Suppressor macrophage treated with lipopolysaccharide for 1 hour (primary cell): ENCODE measurements around the gene TMEM14A.
"Not testable (repeated sequence)": the region's sequence is repeated elsewhere in the genome, so short reads cannot be mapped to it uniquely, and the experiment has no call there.

Experiments used
- DNase-seq, 3 donors: peaks; one replicate each; pipeline ENCODE4 v3.0.0-alpha.2; 2020 to 2022

Gene TMEM14A

DNA sequence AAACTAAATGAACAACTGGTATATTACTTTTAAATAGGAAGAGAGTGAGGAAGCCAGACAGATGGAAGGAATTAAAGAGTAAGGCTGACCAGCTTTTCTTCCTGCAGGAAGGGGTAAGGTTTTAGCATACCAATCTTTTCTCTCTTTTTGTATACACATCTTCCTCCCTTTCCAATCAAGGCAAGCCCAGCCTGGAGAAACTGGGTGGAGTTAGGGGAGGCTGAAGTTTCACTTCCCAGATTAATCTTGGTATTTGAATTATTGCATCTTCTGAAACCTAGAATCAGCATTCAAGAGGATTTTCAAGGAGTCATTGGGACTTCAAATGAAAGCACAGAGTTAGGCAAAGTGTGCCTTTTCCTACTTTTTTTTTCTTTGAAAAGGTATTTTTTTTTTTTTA is 33.1 kb downstream of the TMEM14A start:
- peak; percentile 35 to 50 (median 39) for DNase-seq

DNA sequence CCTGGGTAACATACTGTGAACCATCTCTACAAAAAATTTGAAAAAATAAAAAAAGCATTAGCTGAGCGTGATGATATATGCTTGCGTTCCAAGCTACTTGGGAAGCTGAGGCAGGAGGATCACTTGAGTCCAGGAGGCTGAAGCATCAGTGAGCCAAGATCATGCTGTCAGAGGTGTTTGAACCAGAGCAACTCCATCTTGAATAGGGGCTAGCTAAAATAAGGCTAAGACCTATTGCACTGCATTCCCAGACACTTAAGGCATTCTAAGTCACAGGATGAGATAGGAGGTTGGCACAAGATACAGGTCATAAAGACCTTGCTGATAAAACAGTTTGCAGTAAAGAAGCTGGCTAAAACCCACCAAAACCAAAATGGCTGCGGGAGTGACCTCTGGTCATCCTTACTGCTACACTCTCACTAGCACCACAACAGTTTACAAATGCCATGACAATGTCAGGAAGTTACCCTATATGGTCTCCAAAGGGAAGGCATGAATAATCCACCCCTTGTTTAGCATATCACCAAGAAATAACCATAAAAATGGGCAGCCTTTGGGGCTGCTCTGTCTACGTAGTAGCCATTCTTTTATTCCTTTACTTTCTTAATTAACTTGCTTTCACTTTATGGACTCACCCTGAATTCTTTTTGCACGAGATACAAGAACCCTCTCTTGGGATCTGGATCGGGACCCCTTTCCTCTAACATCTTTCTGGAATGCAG is 34.0 kb downstream of the TMEM14A start:
- DNase-seq: not testable (repeated sequence)

DNA sequence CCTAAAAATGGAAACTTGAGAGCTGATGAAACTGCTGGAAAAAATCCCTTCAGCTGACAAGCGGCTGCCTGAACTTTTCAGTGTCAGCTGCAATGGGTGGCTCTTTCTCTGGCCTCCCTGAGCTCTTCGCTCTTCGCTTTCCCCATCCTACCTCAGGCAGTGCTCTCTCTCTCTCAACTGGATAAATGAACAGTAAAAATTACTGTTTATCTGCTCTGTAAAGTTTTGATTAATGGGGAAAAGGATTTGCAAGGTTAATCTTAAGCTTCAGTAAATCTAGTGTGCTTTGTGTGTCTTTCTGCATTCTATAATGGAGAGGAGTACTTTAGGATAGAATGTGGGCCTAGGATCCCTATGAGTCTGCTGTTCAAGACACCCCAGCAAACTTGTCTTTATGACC is 35.1 kb downstream of the TMEM14A start:
- no peak for DNase-seq

DNA sequence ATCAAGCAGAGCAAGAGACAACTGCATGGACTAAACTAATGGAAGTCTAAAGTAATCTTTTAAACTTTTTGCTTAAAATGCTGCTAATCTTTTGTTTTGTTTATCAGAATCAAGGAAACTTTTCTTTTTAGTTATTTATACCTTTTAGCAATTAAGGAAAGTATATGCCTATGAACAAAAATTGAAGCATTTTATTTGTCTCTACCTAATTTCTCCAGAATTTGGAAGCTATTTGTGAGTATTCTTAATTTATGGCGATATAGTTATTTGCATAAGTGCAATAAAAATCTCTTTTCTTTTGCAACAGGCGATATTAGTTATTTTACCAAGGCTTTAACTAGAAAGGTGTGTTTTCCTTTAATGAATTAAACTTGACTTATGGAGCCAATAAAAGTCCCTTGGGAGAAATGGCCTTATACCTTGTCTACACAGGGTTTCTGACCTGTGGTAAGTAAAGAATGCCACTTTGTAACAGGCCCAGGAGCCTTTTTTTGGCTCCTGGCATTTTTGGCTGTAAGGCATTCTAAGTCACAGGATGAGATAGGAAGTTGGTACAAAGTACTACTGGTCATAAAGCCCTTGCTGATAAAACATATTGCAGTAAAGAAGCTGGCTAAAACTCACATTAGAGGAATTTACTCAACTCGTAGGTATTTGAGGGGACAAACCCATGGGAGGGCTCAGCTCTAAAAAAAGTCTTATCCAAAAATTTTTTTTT is 37.2 kb downstream of the TMEM14A start:
- no peak for DNase-seq

DNA sequence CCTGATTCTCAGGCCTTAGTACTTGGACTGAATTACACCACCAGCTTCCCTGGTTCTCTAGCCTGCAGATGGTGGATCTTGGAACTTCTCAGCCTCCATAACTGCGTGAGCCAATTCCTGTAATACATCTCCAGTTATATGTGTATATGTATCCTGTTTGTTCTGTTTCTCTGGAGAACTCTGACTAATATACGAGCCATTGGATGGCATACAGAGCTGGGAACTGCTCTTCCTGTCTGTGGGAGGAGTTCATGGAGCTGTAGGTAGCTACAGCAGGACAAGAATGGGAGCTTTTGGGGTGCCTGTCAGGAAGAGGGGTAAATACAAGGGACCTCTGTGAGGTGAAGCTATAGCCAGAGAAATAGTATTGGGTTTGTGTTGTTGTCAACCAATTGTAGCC is 41.2 kb downstream of the TMEM14A start:
- DNase-seq: no peak

DNA sequence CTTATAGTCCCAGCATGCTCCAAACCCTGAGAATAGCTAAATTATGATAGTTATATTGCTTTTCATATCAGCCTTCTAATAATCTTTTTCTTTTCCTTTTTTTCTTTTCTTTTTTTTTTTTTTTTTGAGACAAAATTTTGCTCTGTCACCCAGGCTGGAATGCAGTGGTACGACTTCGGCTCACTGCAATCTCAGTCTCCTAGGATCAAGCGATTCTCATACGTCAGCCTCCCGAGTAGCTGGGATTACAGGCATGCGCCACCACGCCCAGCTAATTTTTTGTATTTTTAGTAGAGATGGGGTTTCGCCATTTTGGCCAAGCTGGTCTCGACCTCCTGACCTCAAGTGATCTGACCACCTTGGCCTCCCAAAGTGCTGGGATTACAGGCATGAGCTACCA is 43.8 kb downstream of the TMEM14A start:
- DNase-seq: not testable (repeated sequence)

DNA sequence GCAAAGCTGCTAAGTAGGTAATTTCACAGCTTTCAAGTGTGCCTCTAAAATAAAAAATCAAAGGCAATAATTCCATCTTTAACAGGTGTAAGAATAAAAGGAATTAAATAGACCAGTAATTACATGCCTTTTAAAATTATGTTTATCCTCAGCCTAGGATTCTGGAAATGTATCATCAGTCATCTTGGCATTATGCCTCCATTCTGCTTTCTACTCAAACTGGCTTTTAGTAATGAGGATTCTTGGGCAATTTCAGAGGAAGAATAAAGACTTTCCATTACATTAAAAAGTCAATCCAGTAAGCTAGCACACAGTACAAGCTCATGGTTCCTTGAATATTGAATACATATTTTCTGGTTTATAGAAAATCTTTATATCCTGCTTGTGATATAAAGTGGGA is 47.6 kb downstream of the TMEM14A start:
- no peak for DNase-seq

DNA sequence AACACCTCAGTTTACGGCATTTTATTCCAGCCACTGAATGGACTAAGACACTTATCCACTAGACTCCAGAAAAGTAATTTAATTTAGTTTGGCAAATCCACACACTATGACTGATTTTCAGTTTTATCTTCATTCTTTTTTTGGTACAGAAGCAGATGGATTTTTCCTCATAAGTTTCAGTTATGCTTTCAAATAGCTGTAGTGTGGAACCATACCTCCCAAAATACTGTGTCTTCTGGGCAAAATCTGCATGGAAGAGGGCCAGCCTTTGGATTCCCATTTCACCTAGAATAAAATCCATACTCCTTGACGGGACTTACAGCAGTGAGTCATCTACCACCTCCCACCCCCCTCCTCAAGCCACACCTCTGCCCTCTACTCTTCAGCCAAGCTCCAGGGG is 49.4 kb downstream of the TMEM14A start:
- DNase-seq: no peak

DNA sequence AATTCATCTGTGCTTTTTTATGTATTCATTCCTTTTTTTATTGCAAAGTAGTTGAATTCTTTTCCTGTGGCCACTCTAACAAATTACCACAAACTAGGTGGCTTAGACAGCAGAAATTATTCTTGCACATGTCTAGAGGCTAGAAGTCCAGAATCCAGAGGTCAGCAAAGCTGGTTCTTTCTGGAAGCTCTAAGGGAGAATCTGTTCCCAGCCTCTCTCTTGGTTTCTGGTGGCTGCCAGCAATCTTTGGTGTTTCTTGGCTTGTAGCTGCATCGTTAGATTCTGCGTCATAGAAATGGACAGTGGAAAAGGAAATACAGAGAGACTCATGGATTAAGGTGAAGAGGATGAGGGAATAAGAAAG is 53.1 kb downstream of the TMEM14A start:
- DNase-seq: no peak

DNA sequence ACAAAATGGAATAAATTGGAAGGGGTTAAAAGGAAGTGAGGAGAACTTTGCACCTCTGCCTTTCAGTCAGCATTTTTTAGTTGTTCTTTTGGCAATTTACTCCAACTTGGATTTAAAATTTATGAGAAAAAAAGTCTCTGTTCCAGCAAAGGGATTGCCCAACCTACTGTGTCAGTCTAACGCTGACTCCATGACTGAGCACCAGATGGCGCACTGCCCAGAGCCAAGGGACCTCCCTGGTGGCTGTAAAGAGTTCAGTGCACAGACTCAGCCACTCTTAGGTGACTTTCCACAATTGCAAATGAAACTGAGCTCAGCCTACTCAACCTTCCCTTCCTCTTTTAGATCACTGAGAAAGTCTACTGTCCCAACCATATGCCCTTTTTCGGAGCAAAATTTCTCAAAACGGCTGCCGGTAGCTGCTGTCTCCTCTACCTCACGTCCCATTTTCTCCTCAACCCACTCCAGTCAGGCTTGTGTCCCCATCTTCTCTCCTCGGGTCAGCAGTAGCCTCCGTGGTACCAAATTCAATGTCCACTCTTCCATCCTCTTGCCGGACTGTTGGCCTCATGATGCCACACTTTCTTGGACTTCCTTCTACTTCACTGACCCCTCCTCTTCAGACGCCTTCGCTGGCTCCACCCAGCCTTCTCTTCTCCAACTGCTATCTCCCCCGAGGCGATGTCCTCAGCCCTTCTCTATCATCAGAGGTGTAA is 53.7 kb downstream of the TMEM14A start:
- peak; percentile 80 to 87 (median 85) for DNase-seq

DNA sequence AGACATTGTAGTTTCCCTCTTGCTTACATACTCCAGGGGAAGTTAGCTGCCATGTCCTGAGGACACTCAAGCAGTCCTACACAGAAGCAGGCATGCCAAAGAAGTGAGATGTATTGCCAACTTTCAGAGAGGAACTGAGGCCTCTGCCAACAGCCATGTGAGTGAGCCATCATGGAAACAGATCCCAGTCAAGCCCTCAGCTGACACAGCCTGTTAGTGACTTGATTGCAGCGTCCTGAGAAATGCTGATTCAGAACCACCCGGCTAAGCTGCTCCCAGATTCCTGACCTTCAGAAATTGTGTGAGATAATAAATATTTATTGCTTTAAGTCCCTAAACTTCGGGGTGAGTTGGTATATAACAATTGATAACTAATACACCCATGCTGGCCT is 54.2 kb downstream of the TMEM14A start:
- DNase-seq: peak; percentile 27 to 49 (median 41)

DNA sequence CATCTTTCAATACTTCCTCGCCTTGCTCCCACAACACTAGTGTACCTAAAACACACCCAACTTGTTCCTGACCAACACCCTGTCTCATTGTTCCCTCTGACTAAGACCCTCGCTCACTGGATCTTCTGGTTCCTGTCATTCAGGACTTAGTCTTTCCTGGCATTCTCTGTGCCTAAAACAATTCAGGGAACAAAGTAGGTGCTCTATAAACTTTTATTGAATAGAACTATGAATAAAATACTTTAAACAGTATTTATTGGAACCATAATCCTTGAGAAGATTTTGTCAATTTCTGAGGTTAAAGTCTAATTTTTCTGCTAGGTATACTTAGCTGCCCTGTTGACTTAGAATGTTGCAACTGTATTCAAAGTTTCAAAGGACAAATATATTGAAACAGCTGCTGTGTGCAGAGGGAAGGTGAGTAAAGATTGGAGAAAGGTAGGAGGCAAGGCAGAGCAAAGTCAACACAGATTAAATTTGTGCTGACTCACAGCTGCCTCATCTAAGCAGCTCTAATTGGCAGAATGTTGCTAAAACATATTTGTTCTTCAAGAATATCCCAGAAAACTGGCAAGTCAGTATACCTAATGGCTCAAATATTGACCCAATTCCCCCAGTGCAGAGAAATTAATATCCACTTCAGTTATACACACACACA is 54.8 kb downstream of the TMEM14A start:
- DNase-seq: no peak

DNA sequence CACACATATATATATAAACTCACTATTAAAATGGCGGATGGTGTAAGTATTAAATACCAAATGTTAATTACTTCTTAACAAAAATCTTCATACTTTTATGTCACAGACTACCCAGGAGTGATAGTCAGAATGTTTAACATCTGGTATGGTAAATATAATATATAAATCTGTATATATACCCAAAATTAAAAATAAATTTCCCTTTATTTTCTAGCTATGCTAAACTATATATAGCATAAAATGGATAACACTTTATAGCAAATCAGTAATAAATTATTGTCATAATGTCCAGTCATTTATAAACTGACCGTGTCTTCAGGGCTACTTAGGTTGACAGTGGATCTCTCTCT is 55.3 kb downstream of the TMEM14A start:
- DNase-seq: no peak

DNA sequence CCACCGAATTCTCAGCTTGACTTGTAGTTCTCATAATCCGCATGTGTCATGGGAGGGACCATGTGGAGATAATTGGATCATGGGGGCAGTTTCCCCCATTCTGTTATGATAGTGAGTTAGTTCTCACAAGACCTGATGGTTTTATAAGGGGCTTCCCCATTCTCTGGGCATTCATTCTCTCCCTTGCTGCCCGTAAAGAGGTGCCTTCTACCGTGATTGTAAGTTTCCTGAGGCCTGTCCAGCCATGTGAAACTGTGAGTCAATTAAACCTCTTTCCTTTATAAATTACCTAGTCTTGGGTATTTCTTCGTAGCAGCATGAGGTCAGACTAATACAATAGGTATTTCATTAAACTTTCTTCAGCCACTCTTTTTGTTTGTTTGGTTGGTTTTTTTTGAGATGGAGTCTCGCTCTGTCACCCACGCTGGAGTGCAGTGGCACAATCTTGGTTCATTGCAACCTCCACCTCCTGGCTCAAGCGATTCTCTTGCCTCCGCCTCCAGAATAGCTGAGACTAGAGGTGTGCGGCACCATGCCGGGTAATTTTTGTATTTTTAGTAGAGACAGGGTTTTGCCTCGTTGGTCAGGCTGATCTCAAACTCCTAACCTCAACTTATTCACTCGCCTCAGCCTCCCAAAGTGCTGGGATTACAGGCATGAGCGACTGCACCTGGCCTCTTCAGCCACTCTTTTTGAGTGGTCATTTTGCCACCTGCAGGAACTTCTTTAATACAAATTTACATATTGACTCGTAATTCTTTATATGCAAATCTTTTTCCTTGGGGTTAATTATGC is 56.0 kb downstream of the TMEM14A start:
- no peak for DNase-seq

DNA sequence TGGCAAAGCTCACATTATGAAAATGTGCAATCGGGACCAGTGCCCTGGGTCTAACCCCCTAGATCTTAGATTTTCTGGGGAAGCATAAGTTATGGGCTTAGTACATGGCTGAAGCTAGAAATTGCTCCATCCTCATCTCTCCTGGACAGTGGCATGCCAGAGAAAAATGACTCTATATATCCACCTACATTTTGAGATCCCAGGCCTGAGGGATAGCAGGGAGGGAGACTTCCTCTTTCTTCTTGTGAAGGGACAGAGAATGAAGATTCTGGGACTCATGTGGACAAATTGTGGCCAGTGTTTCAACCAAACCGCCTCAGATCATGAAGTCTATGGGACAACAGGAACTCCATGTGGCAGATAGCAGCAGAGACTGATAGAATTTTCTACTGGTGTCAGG is 57.0 kb downstream of the TMEM14A start:
- no peak for DNase-seq

DNA sequence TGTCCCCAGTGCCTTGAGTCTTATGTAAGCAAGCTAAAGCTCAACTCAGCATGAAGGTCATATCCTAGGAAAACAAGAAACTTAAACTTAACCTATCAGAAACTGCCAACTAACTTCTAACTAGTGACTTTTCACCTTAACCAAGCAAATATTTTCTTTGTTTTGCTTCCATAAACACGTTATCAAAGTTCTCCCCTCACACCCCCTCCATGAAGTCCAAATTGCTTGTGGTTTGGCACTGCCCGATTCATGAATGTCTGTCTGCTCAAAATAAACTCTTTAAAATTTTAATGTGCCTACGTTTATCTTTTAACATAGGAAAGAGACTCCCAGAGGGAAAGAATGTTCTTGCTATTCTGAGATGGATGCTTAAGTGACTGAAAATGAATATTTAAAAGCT is 57.5 kb downstream of the TMEM14A start:
- no peak for DNase-seq

DNA sequence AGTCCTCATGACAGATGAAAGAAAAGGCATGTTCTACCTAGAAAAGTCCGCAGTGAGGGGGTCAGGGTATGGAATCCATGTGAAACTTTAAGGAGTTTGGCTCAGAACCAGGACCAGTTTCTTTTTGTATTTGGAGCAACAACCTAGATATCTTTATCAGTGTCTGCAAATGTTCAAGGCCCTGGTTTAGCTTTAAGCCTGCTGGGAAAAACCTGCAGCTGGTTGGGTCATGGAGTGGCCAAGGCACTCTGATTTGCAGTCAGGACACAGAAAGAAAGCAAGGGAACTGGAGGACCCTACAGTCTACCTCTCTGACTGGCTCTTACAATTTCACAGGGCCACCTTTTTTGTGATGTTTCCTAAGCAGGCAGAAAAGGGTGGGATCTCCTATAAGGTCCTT is 58.7 kb downstream of the TMEM14A start:
- DNase-seq: no peak

DNA sequence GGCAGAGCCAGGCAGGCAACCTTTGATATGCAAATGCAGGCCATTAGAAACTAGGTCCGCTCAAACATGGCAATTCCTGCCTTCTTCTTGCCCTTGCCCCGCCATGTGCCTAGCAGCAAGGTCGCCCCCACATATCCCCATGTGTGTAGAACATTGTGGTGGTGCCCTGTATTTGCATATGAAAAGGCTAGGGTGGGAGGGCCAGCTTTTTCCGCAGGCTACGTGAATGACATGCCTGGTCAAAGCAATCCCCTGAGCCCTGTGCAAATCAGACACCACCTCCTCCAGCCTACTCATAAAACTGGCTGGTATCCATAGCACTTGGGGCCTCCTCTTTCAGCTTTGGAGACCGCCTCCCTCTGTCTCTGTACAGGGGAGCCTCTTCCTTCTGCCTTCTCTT is 60.8 kb downstream of the TMEM14A start:
- DNase-seq: no peak

DNA sequence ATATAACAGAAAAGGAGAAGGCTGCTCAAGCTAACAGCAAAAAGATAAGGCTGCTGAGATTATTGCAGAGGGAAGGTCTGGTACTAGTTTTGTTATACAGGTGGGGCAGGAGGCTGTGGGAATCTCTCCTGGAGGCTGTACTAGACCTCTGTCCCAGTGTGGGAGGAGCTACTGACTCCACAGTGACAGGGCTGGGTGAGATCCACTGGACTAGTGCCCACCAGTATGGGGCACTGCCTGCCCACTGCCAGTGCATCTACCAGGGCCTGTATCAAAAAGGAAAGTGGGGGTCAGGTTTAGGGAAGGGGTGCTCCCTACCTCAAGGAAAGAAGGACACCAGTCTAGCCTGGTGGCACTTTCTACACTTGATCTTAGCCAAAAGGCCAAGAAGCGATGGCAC is 62.3 kb downstream of the TMEM14A start:
- DNase-seq: no peak

DNA sequence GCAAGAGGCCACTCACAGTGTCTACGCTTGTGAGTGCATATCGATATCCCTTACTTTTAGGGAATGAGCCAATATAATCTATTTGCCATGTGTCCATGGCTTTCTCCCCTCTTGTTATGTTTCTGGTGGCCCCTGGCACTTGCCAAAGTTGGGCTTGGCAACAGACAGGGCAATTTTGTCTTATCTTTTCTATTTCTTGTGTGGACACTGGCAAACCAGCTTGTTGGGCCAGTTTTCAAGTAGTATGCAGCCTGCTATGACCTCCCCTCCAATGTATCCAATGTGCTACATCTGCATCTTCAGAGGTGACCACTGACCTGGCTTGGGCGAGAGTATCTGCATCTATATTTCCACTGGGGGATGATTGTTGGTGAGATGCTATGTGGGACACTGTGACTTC is 63.2 kb downstream of the TMEM14A start:
- DNase-seq: no peak

DNA sequence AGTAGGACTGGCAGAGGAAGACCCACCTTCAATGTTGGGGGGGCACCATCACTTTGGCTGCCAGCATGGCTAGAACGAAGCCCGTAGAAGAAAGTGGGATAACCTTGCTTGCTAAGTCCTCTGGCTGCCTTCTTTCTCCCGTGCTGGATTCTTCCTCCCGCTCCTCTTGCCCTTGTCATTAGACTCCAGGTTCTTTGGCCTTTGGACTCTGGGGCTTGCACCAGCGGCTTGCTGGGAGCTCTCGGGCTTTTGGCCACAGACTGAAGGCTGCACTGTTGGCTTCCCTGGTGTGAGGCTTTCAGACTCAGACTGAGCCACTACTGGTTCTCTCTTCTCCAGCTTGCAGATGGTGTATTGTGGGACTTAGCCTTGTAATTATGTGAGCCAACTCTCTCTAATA is 64.2 kb downstream of the TMEM14A start:
- no peak for DNase-seq

DNA sequence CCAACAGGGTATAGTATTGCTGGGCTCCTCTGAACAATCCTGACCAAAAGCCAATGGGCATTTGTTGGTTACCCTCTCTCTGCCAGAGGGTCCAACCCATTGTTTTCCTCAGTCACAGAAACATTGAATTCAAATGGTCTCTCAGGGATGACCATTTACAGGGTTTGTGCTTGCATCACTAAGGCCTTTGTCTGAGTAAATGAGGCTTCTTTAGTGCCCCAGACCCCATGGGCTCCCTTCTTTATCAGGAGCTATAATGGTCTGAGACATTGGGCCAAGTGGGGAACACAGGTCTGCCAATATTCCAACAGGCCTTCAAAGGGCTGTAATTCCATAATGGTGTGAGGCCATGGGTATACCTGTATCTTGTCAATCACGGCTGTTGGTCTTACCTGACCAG is 65.2 kb downstream of the TMEM14A start:
- no peak for DNase-seq
